H1 (cell line): ENCODE measurements around the gene DLK1. TPM values are rescaled to one million over a fixed set of nuclear protein-coding genes. Genes with fewer than 3 reads are reported as not detected.

Experiments used
- GTF2F1 ChIP-seq: IDR thresholded peaks from 2 replicates; pipeline ENCODE4 v1.6.1; 2012; ENCODE audit warnings: low read depth, low read length, improper control_type of control experiment, borderline replicate concordance
- HDAC2 ChIP-seq, 2 experiments: fragments of 300-600 bp in 1 of 2; sonication (generic) in 1 of 2; IDR thresholded peaks; 2 replicates each; pipeline ENCODE4 v1.6.1; 2011 to 2012; ENCODE audit warnings: low read depth in 2 of 2, low read length in 2 of 2, mild to moderate bottlenecking in 2 of 2, moderate library complexity in 2 of 2, borderline replicate concordance in 1 of 2, inconsistent platforms in 1 of 2
- POLR2AphosphoS5 ChIP-seq: IDR thresholded peaks from 2 replicates; pipeline ENCODE4 v1.6.1; 2011; ENCODE audit warnings: low read depth, low read length
- SP2 ChIP-seq: IDR thresholded peaks from 2 replicates; pipeline ENCODE4 v1.6.1; 2012; ENCODE audit warnings: mild to moderate bottlenecking, low read length, inconsistent platforms
- TAF7 ChIP-seq: optimal IDR thresholded peaks from 2 replicates; pipeline ENCODE3; 2011; ENCODE audit warnings: low read depth, mild to moderate bottlenecking, inconsistent platforms, low read length, moderate library complexity, borderline replicate concordance
- TCF12 ChIP-seq: IDR thresholded peaks from 2 replicates; pipeline ENCODE4 v1.6.1; 2011; ENCODE audit warnings: low read depth, mild to moderate bottlenecking, low read length
- YY1 ChIP-seq: IDR thresholded peaks from 2 replicates; pipeline ENCODE4 v1.6.1; 2011; ENCODE audit warnings: low read depth, mild to moderate bottlenecking, low read length
- polyA plus RNA-seq, 7 experiments: library from polyadenylated mRNA; depleted of rRNA in 3 of 7; stranded (reverse) in 5 of 7; unstranded in 2 of 7; fragments of >200 nt in 5 of 7; fragments of 200-250 nt in 2 of 7; gene quantifications; 1 replicate in 5 of 7; 2 replicates in 1 of 7; 4 replicates in 1 of 7; pipeline versions ENCODE4 v1.2.1 to v1.2.3, GENCODE V29; 2011 to 2013; ENCODE audit warnings: missing spikeins in 2 of 7, mixed read lengths in 2 of 7
- total RNA-seq: library from RNA; stranded (reverse); fragmentation: NEBNext Ultra II Directional; extraction: Animal tissue kit (Norgen Biotek cat#: 25700); gene quantifications from 2 replicates; pipeline ENCODE4 v1.2.1, GENCODE V29; 2021
- TF ChIP-seq, protein P1 (sequence below): fragments of 300-600 bp; sonication (generic); IDR thresholded peaks from 2 replicates; pipeline ENCODE4 v1.7.1; 2012; ENCODE audit warnings: low read length, moderate library complexity, mild to moderate bottlenecking, inconsistent platforms; ENCODE audit not compliant: insufficient replicate concordance
- TF ChIP-seq, protein P2 (sequence below): IDR thresholded peaks from 2 replicates; pipeline ENCODE4 v1.6.1; 2012; ENCODE audit warnings: inconsistent platforms

Gene DLK1
- total and polyA plus RNA-seq, 2 of the 8 experiments (the other 6 are each of a cell fraction or from before 2014, with no cell fraction given): 1.3 to 2.4 TPM

DNA sequence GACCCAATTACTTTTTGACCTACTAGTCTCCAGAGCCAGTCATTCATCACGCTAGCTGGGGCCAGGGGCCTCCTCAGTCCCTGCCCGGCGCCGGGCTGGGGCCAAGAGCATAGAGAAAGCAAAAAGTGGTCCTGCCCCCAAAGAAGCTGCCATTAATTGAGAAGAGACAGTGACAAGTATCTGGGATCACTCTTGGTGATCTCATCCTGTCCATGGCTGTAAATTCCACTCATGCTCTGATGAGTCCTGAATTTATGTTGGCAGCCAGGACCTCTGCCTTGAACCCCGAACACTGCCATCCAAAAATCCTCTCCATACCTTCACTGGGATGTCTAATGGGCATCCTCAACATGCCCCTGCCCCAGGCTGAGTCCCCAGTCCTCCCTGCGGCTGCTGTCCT, 34.4 kb upstream of the DLK1 start (continued):
- TF ChIP-seq, protein P1, sequence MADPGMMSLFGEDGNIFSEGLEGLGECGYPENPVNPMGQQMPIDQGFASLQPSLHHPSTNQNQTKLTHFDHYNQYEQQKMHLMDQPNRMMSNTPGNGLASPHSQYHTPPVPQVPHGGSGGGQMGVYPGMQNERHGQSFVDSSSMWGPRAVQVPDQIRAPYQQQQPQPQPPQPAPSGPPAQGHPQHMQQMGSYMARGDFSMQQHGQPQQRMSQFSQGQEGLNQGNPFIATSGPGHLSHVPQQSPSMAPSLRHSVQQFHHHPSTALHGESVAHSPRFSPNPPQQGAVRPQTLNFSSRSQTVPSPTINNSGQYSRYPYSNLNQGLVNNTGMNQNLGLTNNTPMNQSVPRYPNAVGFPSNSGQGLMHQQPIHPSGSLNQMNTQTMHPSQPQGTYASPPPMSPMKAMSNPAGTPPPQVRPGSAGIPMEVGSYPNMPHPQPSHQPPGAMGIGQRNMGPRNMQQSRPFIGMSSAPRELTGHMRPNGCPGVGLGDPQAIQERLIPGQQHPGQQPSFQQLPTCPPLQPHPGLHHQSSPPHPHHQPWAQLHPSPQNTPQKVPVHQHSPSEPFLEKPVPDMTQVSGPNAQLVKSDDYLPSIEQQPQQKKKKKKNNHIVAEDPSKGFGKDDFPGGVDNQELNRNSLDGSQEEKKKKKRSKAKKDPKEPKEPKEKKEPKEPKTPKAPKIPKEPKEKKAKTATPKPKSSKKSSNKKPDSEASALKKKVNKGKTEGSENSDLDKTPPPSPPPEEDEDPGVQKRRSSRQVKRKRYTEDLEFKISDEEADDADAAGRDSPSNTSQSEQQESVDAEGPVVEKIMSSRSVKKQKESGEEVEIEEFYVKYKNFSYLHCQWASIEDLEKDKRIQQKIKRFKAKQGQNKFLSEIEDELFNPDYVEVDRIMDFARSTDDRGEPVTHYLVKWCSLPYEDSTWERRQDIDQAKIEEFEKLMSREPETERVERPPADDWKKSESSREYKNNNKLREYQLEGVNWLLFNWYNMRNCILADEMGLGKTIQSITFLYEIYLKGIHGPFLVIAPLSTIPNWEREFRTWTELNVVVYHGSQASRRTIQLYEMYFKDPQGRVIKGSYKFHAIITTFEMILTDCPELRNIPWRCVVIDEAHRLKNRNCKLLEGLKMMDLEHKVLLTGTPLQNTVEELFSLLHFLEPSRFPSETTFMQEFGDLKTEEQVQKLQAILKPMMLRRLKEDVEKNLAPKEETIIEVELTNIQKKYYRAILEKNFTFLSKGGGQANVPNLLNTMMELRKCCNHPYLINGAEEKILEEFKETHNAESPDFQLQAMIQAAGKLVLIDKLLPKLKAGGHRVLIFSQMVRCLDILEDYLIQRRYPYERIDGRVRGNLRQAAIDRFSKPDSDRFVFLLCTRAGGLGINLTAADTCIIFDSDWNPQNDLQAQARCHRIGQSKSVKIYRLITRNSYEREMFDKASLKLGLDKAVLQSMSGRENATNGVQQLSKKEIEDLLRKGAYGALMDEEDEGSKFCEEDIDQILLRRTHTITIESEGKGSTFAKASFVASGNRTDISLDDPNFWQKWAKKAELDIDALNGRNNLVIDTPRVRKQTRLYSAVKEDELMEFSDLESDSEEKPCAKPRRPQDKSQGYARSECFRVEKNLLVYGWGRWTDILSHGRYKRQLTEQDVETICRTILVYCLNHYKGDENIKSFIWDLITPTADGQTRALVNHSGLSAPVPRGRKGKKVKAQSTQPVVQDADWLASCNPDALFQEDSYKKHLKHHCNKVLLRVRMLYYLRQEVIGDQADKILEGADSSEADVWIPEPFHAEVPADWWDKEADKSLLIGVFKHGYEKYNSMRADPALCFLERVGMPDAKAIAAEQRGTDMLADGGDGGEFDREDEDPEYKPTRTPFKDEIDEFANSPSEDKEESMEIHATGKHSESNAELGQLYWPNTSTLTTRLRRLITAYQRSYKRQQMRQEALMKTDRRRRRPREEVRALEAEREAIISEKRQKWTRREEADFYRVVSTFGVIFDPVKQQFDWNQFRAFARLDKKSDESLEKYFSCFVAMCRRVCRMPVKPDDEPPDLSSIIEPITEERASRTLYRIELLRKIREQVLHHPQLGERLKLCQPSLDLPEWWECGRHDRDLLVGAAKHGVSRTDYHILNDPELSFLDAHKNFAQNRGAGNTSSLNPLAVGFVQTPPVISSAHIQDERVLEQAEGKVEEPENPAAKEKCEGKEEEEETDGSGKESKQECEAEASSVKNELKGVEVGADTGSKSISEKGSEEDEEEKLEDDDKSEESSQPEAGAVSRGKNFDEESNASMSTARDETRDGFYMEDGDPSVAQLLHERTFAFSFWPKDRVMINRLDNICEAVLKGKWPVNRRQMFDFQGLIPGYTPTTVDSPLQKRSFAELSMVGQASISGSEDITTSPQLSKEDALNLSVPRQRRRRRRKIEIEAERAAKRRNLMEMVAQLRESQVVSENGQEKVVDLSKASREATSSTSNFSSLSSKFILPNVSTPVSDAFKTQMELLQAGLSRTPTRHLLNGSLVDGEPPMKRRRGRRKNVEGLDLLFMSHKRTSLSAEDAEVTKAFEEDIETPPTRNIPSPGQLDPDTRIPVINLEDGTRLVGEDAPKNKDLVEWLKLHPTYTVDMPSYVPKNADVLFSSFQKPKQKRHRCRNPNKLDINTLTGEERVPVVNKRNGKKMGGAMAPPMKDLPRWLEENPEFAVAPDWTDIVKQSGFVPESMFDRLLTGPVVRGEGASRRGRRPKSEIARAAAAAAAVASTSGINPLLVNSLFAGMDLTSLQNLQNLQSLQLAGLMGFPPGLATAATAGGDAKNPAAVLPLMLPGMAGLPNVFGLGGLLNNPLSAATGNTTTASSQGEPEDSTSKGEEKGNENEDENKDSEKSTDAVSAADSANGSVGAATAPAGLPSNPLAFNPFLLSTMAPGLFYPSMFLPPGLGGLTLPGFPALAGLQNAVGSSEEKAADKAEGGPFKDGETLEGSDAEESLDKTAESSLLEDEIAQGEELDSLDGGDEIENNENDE: no peak
- no peak for TF ChIP-seq TAF7
- no peak for TF ChIP-seq YY1
- no peak for TF ChIP-seq GTF2F1
- no peak for TF ChIP-seq POLR2AphosphoS5
- TF ChIP-seq, protein P2, sequence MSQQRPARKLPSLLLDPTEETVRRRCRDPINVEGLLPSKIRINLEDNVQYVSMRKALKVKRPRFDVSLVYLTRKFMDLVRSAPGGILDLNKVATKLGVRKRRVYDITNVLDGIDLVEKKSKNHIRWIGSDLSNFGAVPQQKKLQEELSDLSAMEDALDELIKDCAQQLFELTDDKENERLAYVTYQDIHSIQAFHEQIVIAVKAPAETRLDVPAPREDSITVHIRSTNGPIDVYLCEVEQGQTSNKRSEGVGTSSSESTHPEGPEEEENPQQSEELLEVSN: no peak
- no peak for TF ChIP-seq TCF12
- no peak for TF ChIP-seq SP2
- no peak for TF ChIP-seq HDAC2 (IDR thresholded peaks at IDR 0.05; ENCODE audit: borderline replicate concordance in 1 of 2, low read depth in 2 of 2, low read length in 2 of 2)
